ENCODE results near the gene ZFX. TPM values are rescaled to one million over a fixed set of nuclear protein-coding genes. Genes with fewer than 3 reads are reported as not detected.
"Not testable (repeated sequence)": the region's sequence is repeated elsewhere in the genome, so short reads cannot be mapped to it uniquely, and the experiment has no call there.

ZFX gene
- total RNA-seq, 3 donors from 2014 or later (not counting 1 experiment from before 2014, with no cell fraction given), result 60.9 to 123 (median 63.0) TPM

- no peak for TF ChIP-seq CTCF (IDR thresholded peaks at IDR 0.05)
- Histone ChIP-seq H3K4me3 (ENCODE audit: low read length) (no peak overlapping the region), H3K9me3 (ENCODE audit: control insufficient read depth, insufficient read depth, low read length) (no peaks in the 10 kb centered on the region), H3K36me3 (ENCODE audit: control insufficient read depth, insufficient read depth, low read length) (no peaks in the 10 kb centered on the region), H3K27ac (ENCODE audit: low read length) (no peak overlapping the region), H3K27me3 (ENCODE audit: control insufficient read depth, insufficient read depth, low read length) (no peaks in the 10 kb centered on the region), H3K4me1 (ENCODE audit: control insufficient read depth, insufficient read depth, low read length) (no peaks in the 10 kb centered on the region)
- intact Hi-C loops (cut with micrococcal nuclease), result no loop called here
- WGBS (ENCODE audit: insufficient coverage), result no CpG with 5 or more reads among the region's 1 CpG
- no peaks in the 10 kb centered on the region for H3K36me3 Mint-ChIP-seq
- H3K9me3 Mint-ChIP-seq, result no peaks in the 10 kb centered on the region
- H3K27ac Mint-ChIP-seq, result no peak overlapping the region
- no peaks in the 10 kb centered on the region for H3K27me3 Mint-ChIP-seq (ENCODE audit: low read depth in 2 of 2)
- H3K4me3 Mint-ChIP-seq, result no peak overlapping the region
- ATAC-seq, result no peak
- no peak for DNase-seq
- no peaks in the 10 kb centered on the region for H3K4me1 Mint-ChIP-seq
Measured at GRCh38 chrX:24131476-24131875, 18.1 kb upstream of the ZFX start.

GRCh38 chrX:24133312-24133711 lies 16.2 kb upstream of the ZFX start:
- 89% methylated on average over 3 of the region's 5 CpGs for WGBS (ENCODE audit: insufficient coverage)
- H3K36me3 Mint-ChIP-seq, result no peaks in the 10 kb centered on the region
- no peaks in the 10 kb centered on the region for H3K9me3 ChIP-seq (ENCODE audit: control insufficient read depth, insufficient read depth, low read length)
- H3K27me3 Mint-ChIP-seq (ENCODE audit: low read depth in 2 of 2), result no peaks in the 10 kb centered on the region
- H3K36me3 ChIP-seq (ENCODE audit: control insufficient read depth, insufficient read depth, low read length), result no peaks in the 10 kb centered on the region
- intact Hi-C loops (cut with micrococcal nuclease), result no loop called here
- H3K27ac ChIP-seq (ENCODE audit: low read length), result no peak overlapping the region
- no peak for TF ChIP-seq CTCF (IDR thresholded peaks at IDR 0.05)
- H3K4me3 Mint-ChIP-seq, result no peak overlapping the region
- H3K27me3 ChIP-seq (ENCODE audit: control insufficient read depth, insufficient read depth, low read length), result no peaks in the 10 kb centered on the region
- no peak overlapping the region for H3K27ac Mint-ChIP-seq
- no peaks in the 10 kb centered on the region for H3K4me1 ChIP-seq (ENCODE audit: control insufficient read depth, insufficient read depth, low read length)
- H3K4me1 Mint-ChIP-seq, result no peaks in the 10 kb centered on the region
- no peaks in the 10 kb centered on the region for H3K9me3 Mint-ChIP-seq
- no peak for ATAC-seq
- H3K4me3 ChIP-seq (ENCODE audit: low read length), result no peak overlapping the region
- DNase-seq, result no peak

- H3K27me3 Mint-ChIP-seq (ENCODE audit: low read depth in 2 of 2); H3K9me3 Mint-ChIP-seq; H3K4me3 Mint-ChIP-seq; H3K36me3 ChIP-seq (ENCODE audit: control insufficient read depth, insufficient read depth, low read length); H3K27ac Mint-ChIP-seq; H3K4me3 ChIP-seq (ENCODE audit: low read length); H3K9me3 ChIP-seq (ENCODE audit: control insufficient read depth, insufficient read depth, low read length); H3K27ac ChIP-seq (ENCODE audit: low read length); H3K4me1 Mint-ChIP-seq; intact Hi-C loops (cut with micrococcal nuclease); DNase-seq; ATAC-seq; H3K4me1 ChIP-seq (ENCODE audit: control insufficient read depth, insufficient read depth, low read length); H3K27me3 ChIP-seq (ENCODE audit: control insufficient read depth, insufficient read depth, low read length); H3K36me3 Mint-ChIP-seq: not testable (repeated sequence)
- 90% methylated on average over 7 of the region's 9 CpGs for WGBS (ENCODE audit: insufficient coverage)
Measured at GRCh38 chrX:24135768-24136167, 13.8 kb upstream of the ZFX start.

GRCh38 chrX:24137192-24137591 lies 12.3 kb upstream of the ZFX start:
- no peak for ATAC-seq
- intact Hi-C loops (cut with micrococcal nuclease), result no loop called here
- no peaks in the 10 kb centered on the region for H3K27me3 Mint-ChIP-seq (ENCODE audit: low read depth in 2 of 2)
- no peak overlapping the region for H3K27ac Mint-ChIP-seq
- H3K36me3 ChIP-seq (ENCODE audit: control insufficient read depth, insufficient read depth, low read length), result no peaks in the 10 kb centered on the region
- H3K4me1 Mint-ChIP-seq, result no peaks in the 10 kb centered on the region
- no peaks in the 10 kb centered on the region for H3K36me3 Mint-ChIP-seq
- no peaks in the 10 kb centered on the region for H3K27me3 ChIP-seq (ENCODE audit: control insufficient read depth, insufficient read depth, low read length)
- no peak overlapping the region for H3K4me3 Mint-ChIP-seq
- no peaks in the 10 kb centered on the region for H3K4me1 ChIP-seq (ENCODE audit: control insufficient read depth, insufficient read depth, low read length)
- H3K4me3 ChIP-seq (ENCODE audit: low read length), result no peak overlapping the region
- H3K9me3 ChIP-seq (ENCODE audit: control insufficient read depth, insufficient read depth, low read length), result no peaks in the 10 kb centered on the region
- no peak for DNase-seq
- no peak overlapping the region for H3K27ac ChIP-seq (ENCODE audit: low read length)
- H3K9me3 Mint-ChIP-seq, result no peaks in the 10 kb centered on the region
- TF ChIP-seq CTCF (IDR thresholded peaks at IDR 0.05), result no peak

GRCh38 chrX:24143982-24144381 lies 5.5 kb upstream of the ZFX start:
- H3K4me1 ChIP-seq (ENCODE audit: control insufficient read depth, insufficient read depth, low read length); ATAC-seq; H3K27ac ChIP-seq (ENCODE audit: low read length); H3K4me3 Mint-ChIP-seq; H3K9me3 ChIP-seq (ENCODE audit: control insufficient read depth, insufficient read depth, low read length); H3K27me3 ChIP-seq (ENCODE audit: control insufficient read depth, insufficient read depth, low read length); H3K27ac Mint-ChIP-seq; H3K27me3 Mint-ChIP-seq (ENCODE audit: low read depth in 2 of 2); H3K9me3 Mint-ChIP-seq; H3K36me3 ChIP-seq (ENCODE audit: control insufficient read depth, insufficient read depth, low read length); DNase-seq; intact Hi-C loops (cut with micrococcal nuclease); H3K36me3 Mint-ChIP-seq; H3K4me3 ChIP-seq (ENCODE audit: low read length): not testable (repeated sequence)
- WGBS (ENCODE audit: insufficient coverage), result 96% methylated on average over 4 of the region's 6 CpGs
- peaks cover 0 to 15% of the 10 kb centered on the region in 2 donors for H3K4me1 Mint-ChIP-seq

All from natural killer cell (primary cell).